HepG2 (cell line): ENCODE measurements around the gene ZBTB45. TPM values are rescaled to one million over a fixed set of nuclear protein-coding genes. Genes with fewer than 3 reads are reported as not detected.
A peak's percentile ranks its signal among the peaks of the same experiment; 100 is the strongest.

Experiments used
- CSRNP2 ChIP-seq: sonication (generic); formaldehyde crosslinking; conservative IDR thresholded peaks from 2 replicates; pipeline ENCODE4 v1.8.0; 2022; ENCODE audit warnings: low read depth, missing genetic modification reagents
- PRMT3 ChIP-seq: sonication (generic); formaldehyde crosslinking; IDR thresholded peaks from 2 replicates; pipeline ENCODE4 v1.8.1; 2022; ENCODE audit warnings: low read depth, mild to moderate bottlenecking, moderate library complexity, missing genetic modification reagents, borderline replicate concordance
- SP5 ChIP-seq: IDR thresholded peaks from 2 replicates; pipeline ENCODE4 v1.6.1; 2016; ENCODE audit warnings: low read depth, borderline replicate concordance
- ZFP36L1 ChIP-seq: sonication (generic); formaldehyde crosslinking; IDR thresholded peaks from 2 replicates; pipeline ENCODE4 v1.8.0; 2022; ENCODE audit warnings: mild to moderate bottlenecking, missing genetic modification reagents, moderate library complexity
- ZNF142 ChIP-seq: sonication (generic); formaldehyde crosslinking; IDR thresholded peaks from 2 replicates; pipeline ENCODE4 v1.4.0; 2020; ENCODE audit warnings: missing genetic modification reagents
- ZNF430 ChIP-seq: sonication (generic); formaldehyde crosslinking; IDR thresholded peaks from 2 replicates; pipeline ENCODE4 v1.9.0; 2021; ENCODE audit warnings: mild to moderate bottlenecking, missing genetic modification reagents
- ZNF570 ChIP-seq: sonication (generic); formaldehyde crosslinking; IDR thresholded peaks from 2 replicates; pipeline ENCODE4 v1.4.0; 2020; ENCODE audit warnings: mild to moderate bottlenecking, missing genetic modification reagents, borderline replicate concordance
- ZNF710 ChIP-seq: sonication (generic); formaldehyde crosslinking; IDR thresholded peaks from 2 replicates; pipeline ENCODE4 v1.5.0; 2020; ENCODE audit warnings: mild to moderate bottlenecking, missing genetic modification reagents, borderline replicate concordance
- polyA plus RNA-seq, 8 experiments: library from polyadenylated mRNA; depleted of rRNA in 3 of 8; stranded (reverse) in 7 of 8; unstranded in 1 of 8; fragments of >200 nt; fragmentation: Illumina TruSeq in 4 of 8; extraction: Trizol in 4 of 8; gene quantifications; 2 replicates each; pipeline versions ENCODE4 v1.2.1 to v1.2.3, GENCODE V29; 2011 to 2016; ENCODE audit warnings: low read depth in 4 of 8, missing spikeins in 1 of 8, mixed read lengths in 1 of 8; ENCODE audit not compliant: insufficient read depth in 1 of 8
- total RNA-seq, 5 experiments: library from RNA; depleted of rRNA; stranded (reverse); fragments of >200 nt; fragmentation: Illumina TruSeq; extraction: Trizol; gene quantifications; 2 replicates each; pipeline ENCODE4 v1.2.3, GENCODE V29; 2016; ENCODE audit warnings: low read depth in 1 of 5

ZBTB45 gene
- total and polyA plus RNA-seq, 2 of the 13 experiments (the other 11 are each of a cell fraction or from before 2014, with no cell fraction given) = 3.0 to 3.7 TPM

GRCh38 chr19:58543826-58544590 is 24.4 kb upstream of the ZBTB45 start, which contains the start of gene TRIM28 (continued):
- TF ChIP-seq ZFP36L1 = no peak
- peak; percentile 37 for TF ChIP-seq SP5
- no peak for TF ChIP-seq PRMT3
- no peak for TF ChIP-seq ZNF570 (CRISPR knock-in tag)
- TF ChIP-seq ZNF430 = 0 out of 2 replicates have a peak, but pooled peaks have one; percentile 71
- no peak for TF ChIP-seq ZNF710 (CRISPR knock-in tag)
- TF ChIP-seq ZNF142 (CRISPR knock-in tag) = peak; percentile 34
- TF ChIP-seq CSRNP2 (CRISPR knock-in tag) = peak; percentile 40; the same call in 1 of the 2 replicates
